GM12892 (cell line): ENCODE measurements around the gene NRF1.

Experiments used
- POLR2A ChIP-seq: IDR thresholded peaks from 2 replicates; pipeline ENCODE4 v1.6.1; 2011; ENCODE audit warnings: low read depth, low read length, control low read depth
- TAF1 ChIP-seq: IDR thresholded peaks from 2 replicates; pipeline ENCODE4 v1.6.1; 2011; ENCODE audit warnings: low read depth, mild to moderate bottlenecking, control low read depth, low read length, borderline replicate concordance

GRCh38 chr7:129804111-129804889 lies 192.8 kb downstream of the NRF1 start:
- TF ChIP-seq POLR2A: no peak
- TF ChIP-seq TAF1: no peak
